T-helper 22 cell (primary cell): Measurements from ENCODE around the gene HECA.
"Not testable (repeated sequence)": the region's sequence is repeated elsewhere in the genome, so short reads cannot be mapped to it uniquely, and the experiment has no call there.

Experiments used
- DNase-seq: peaks from one replicate; pipeline ENCODE4 v3.0.0-alpha.2; 2020; ENCODE audit warnings: low read depth

HECA gene

DNA sequence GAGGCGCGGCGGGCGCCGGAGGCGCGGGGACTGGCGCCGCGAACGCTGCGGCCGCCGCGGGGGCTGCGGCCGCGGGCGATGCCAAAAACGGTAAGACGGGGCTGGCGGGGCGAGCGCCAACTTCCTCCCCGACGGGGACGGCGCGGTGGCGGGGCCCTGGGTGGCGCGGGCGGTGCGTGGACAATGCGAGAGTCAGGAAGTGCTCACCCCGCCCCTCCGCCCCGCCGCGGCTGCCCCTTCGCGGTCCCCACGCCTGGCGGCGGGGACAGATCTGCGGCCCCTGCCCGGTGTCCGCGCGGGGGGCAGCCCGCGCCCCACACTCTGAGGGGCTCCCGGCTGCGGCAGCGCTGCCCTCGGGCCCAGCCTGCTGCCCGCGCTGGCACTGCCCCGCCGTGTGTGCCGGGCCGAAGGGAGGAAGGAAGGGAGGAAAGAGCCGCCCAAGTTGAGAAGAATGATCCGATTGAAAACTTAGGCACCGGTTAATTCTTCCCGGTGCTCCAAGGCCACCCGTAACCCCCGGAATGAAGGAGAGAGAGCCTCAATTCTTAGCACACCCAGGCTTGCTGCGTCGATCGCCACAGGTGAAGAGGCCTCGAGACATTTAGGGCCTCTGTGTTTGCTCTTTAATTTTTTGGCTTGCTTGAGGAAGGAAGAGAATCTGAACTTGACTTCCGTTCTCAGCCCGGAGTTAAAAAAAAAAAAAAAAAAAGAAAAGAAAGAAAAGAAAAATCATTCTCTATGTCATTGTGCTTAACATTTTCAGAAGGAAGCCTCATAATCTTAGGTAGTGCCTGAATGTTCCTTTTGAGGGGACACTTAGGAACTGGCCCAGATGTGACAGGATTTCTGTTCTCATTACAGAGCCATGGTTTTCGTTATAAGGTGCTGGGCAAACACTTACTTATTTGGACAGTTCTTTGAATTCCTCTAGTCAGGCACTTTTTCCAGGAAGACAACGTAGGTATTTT lies 982 bp downstream of the HECA start:
- DNase-seq = peak; percentile 48

DNA sequence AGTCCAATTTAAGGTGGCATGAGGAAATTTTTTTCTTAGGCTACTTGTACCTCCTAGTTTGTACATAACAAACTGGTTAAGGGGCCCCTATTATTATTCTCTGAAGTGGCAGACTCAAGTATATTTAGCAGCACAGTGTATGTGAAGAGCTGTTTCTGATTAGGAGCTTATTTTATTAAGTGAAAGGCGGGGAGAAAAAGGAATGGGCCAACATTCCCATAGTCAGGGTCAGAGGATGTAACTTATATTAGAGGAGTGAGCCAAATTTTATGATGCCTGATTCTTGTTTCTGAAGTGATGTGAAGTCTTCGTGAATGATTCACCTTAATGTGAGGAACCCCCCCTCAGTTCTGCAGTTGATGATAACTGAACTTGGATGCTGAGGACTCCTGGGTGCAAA lies 2.8 kb downstream of the HECA start:
- no peak for DNase-seq

DNA sequence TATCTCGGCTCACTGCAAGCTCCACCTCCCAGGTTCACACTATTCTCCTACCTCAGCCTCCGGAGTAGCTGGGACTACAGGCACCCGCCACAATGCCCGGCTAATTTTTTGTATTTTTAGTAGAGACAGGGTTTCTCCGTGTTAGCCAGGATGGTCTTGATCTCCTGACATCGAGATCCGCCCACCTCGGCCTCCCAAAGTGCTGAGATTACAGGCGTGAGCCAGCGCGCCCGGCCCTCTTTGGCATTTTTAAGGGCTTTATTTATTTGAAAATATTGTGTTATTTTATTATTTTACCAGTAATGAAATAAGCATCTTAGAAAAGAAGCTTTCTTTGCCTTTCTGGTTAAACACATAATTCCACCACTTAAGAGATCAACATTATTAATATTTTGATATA lies 6.0 kb downstream of the HECA start:
- DNase-seq = not testable (repeated sequence)

DNA sequence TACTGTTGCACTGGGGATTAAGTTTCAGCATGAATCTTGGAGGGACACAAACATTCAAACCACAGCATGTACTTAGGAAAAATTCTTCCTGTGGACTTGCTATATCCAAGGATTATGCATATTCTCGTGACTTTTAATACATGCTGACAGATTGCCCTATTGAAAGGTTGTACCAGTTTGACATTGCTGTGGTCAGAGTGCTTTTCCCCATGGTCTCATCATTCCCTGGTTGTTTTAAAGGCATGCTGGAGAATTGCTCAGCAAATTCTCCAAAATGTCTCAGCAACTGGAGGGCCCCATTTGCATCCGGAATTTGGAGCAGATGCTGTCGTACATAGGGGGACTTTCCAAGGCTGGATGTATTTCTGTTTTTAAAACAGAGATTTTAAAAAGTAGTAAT lies 7.4 kb downstream of the HECA start:
- no peak for DNase-seq

DNA sequence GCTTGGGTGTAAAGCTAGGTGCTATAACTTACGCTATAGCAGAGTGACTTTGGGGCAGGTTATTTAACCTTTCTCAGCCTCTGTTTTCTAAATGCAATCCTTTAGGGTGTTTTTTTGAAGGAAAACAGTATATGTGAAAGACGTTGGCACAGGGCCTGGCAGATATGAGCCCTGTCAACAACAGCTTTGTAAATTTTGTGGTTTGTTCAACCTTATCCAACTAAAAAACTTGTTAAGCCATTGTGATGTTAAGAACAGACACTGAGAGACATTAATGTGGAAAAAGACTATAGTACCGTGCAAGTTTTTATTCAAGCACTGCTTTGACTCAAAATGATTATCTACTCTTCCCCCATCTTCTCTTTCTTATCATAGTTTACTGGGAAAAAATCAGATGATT lies 8.2 kb downstream of the HECA start:
- DNase-seq = no peak

DNA sequence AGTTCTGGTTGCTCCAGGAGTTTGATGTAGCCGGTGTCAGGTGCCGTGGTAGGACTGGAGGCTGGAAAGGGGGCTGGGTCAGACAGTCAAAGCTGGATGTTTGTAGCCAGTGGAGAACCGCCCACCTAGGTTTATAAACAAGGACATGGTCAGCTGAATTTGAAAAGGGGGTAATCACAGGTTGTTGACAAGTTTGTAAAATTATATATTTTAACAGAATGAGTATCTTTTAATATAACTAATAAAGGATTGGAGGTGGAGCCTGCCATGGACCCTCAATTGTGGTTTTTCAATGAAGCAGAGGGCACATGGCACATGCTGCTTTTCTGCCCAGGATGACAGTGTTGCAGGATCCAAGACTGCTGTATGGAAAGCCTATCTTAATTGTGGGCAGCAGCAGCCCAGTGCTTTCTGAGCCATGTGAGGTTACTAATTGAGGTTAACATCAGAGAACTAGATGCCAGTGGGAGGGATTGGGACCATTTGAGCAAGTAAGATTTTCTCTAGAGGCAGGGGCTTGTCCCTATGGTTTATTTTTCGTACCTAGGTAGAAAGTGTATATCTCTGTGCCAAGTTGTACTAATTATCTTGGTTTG lies 9.7 kb downstream of the HECA start:
- DNase-seq = no peak

DNA sequence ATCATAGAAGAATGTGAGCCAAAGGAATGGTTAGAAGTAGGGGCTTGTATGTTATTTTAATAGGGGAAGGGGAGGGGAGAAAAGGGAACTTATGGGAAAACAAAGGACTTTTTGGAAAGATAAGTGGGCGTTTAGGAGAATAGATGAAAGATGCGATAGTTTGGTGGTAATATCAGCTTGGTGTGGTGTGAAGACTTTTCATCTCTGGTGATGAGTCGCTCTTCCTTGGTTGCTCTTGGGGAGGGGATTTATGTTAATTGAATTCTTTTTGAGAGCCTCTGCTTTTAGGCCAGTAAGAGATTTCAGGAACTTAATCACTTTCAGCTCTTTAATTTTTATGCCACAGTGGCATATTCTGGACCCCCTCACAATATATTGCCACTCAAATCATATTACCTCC lies 10.8 kb downstream of the HECA start:
- DNase-seq = no peak

DNA sequence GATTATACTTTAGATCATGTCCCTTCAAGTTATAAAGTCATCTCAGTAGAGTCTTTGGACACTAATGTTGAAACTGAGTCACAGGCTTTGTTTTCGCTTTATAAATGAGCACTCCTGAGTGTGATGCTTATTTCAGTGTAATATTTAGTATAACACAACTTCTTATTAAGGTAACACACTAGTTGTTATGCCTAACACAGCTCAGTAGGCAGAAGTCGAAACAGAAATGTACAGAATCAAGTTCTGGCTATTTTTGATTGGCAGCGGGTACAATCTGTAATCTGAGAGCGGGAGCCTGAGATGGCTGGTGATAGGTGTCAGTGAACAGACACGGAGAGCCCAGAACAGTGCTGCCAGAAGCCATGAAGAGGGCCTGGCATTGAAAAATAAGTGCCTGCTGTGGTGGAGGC lies 11.4 kb downstream of the HECA start:
- no peak for DNase-seq

DNA sequence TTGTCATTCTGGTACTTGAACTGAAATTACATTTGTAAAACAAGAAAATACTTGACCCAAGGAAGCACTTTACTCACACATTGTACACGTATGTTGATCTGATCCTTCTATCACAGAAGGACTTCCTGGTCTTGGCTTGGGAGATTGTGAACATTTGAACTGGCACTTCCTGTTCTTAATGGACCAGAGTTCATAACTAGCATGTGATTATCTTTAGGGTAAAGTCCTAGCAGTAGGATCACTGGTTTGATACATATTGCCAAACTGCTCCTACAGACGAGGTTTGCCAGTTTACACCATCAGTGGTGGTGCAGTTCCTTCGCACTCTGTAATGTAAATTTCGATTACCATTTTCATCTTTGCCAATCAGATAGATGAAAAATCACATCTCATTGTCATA lies 12.7 kb downstream of the HECA start:
- DNase-seq = no peak

DNA sequence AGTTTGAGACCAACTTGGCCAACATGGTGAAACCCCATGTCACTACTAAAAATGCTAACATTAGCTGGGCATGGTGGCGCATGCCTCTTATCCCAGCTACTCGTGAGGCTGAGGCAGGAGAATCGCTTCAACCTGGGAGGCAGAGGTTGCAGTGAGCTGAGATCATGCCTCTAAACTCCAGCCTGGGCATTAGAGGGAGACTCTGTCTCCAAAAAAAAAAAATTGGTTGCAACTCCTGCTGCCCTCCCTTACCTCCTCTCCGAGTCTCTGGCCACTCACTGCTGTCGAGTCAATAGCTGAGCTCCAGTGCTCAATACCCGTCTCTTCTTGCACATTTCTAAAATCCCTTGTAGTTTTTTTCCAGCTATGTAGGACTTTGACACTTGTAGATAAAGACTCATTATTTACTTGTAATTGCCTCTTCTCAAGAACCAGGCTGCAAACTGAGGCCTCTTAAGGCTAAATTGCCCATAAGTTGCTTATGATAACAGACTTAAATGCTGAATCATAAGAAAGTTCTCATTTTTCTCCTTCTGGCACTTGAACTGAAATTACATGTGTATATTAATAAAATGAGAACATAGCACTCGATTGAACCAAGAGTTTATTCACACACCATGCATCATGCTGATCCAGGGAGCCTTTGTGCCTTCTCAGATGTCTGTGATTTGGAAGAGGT lies 13.8 kb downstream of the HECA start:
- no peak for DNase-seq

DNA sequence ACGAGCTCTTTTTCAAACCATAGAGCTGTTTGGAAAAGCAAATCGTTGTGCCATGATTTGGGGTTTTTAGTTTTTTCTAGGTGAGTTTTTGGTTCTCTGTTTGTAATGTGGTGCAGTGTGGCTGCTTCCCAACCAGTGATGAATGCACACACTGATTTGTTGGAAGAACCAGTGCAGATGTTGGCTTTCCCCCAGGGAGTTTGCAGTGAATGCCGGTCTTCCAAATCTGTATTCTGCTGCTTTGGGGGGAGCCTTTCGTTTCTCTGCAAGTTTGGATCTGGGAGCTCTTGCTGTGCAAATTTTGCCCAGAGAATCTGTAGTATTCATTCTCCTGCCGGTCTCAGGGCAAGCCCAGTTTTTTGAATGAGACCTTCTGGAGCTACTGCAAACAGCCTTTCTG lies 14.5 kb downstream of the HECA start:
- no peak for DNase-seq

DNA sequence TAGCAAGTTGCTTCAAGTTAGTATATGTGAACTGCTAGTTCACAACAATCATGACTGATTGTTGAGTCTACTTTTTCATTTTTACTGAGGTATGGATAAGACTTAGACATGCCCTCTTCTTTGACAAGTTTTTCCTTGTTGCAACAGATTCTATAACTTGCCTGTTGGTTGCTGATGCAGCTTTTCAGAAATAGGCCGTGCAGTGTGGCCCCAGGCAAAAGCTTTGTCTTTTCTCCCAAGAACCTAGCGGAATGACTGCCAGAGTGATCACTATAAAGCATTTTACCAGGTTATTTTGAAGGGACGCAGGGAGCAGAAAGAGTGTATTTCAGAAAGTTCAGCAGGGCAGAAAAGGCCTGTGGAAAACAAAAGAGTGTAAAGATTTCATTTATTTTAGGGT lies 16.0 kb downstream of the HECA start:
- no peak for DNase-seq

DNA sequence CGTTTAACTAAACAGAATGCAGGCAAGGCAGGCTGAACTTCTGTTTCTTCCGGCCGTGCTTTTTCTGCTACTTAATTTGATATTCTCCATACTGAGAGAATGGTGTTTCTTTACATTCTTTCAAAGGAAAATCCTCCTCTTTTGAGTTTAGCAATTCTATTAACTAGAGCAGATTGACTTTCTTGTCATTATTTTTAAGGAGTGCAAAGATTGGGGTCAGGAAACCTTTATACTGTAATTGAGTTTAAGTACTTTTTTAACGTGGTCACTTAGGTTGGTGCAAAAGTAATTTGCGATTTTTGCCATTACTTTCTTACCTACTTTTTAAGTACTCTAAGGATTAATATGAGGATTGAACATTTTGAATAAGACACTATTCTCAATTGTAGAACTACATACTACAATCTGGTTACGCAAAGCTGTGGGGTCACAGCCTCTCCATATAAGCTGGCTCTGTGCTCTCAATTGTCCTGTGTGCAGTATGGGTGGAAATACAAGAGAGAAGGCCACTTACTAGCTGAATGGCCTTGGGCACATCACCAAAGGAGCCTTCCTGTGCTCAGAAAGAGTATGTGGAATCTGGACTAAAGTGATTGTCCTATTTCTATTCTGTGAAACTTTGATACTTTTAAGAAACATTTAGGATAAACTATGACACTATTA lies 16.7 kb downstream of the HECA start:
- no peak for DNase-seq

DNA sequence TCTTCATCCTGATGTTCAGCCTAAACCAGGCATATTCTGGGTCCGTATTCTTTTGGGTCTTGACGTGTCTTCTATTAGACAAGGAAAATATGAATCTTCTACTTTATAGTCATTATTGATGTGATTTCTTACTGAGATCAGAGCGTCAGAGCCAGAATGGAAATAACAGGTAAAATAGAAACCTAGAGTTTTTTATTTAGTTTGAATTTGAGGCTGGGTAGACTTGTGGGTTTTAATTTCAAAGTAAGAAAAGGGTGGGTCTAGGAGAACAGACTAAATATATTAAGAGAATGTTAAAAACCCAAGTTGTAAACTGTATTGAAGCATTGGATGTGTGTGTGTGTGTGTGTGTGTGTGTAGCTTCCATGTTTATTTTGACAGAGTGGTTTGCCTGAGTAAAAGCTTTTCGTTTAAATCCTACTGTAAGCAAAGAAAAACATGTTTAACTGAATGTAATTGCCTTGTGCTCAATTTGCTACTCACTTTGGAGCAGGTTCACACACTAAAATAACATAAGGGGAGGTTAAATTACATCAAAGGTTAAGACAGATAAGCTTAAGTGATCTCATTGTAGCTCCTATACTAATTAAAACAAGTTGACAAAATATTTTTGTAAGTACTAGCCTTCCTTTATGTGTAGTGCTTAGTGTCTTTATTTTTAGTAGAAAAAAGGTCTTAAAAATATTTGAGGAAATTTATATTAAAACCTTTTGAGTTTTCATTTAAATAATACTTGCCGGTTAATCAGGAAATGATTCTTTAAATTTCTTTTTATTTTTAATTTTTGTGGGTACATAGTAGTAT lies 17.4 kb downstream of the HECA start:
- no peak for DNase-seq

DNA sequence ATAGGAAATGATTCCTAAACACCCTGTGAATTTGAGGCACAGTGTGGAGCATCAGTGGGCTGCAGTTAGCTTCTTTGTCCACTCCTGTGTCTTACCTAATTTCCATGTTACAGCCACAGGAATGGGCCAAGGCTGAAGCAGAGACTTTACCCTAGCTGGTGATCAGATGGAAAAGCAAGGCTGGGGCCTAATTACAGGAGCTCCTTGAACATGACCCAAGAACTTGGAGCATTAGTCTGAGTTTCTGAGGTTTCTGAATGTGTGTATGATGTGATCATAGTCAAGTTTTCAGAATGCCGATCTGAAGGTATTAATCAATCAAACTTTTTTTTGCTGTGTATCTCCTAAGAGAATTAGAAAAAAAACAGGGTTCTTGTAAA lies 18.0 kb downstream of the HECA start:
- no peak for DNase-seq

DNA sequence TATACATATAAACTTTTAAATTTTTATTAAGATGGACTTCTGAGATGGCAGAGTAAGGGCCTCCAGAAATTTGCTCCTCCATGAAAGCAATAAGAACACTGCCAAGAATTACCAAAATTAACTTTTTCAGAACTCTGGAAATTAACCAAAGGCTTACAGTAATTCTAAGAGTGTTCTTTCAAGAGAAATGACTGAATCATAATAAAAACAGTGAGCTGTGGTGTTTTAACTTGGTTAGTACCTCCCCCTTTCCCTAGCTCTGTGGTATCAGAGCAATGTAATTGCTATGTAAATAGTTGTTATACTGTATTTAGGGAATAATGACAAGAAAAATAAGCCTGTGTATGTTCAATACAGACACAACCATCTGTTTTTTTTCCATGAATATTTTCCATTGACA lies 19.0 kb downstream of the HECA start:
- no peak for DNase-seq

DNA sequence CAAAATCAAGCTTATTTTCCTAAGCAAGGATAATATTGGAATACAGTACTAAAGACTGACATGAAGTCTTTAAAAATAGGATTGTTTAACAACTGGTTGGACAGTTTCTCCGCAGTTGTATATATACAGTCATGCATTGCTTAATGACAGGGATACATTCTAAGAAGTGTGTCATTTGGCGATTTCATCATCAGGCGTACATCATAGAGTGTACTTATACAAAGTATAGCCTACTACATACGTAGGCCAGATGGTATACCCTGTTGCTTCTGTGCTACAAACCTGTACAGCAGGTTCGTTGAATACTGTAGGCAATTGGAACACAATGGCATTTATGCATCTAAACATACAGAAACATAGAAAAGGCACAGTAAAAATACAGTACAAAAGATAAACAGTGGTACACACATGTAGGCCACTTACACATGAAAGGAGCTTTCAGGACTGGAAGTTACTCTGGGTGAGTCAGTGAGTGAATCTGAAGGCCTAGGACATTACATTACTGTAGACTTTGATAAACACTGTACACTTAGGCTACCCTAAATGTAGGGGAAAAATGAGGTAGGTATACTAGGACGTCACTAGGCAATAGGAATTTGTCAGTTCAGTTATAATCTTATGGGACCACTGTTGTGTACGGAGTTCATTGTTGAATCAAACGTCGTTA lies 20.1 kb downstream of the HECA start:
- DNase-seq = no peak

DNA sequence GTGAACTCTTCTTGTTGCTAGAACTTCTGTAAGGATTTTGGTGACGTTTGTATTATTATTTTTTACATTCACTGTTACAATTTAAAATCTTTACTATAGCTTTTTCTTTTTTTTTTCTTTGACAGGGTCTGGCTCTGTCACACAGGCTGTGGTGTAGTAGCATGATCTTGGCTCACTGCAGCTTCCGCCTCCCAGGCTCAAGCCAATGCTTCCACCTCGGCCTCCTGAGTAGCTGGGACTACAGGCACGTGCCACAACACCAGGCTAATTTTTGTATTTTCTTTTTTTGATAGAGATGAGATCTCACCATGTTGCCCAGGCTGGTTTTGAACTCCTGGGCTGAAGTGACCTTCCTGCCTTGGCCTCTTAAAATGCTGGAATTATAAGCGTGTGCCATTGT lies 21.2 kb downstream of the HECA start:
- DNase-seq = no peak

DNA sequence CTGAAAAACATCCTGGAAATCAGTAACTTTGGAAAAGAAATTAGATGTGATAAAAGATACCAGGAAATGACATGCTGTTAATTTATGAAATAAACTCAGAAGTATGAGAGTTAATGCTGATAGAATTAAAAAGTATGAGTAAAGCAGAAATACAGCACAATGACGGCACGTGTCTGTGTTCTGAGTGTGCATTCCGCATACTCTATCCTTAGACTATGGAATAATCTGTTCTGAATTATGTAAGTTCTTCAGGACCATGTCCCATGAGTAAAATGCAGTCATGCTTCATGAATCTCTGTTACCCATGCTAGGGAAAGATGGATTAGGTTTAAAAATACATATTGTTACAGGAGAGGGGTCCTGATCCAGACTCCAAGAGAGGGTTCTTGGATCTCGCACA lies 21.7 kb downstream of the HECA start:
- DNase-seq = no peak

DNA sequence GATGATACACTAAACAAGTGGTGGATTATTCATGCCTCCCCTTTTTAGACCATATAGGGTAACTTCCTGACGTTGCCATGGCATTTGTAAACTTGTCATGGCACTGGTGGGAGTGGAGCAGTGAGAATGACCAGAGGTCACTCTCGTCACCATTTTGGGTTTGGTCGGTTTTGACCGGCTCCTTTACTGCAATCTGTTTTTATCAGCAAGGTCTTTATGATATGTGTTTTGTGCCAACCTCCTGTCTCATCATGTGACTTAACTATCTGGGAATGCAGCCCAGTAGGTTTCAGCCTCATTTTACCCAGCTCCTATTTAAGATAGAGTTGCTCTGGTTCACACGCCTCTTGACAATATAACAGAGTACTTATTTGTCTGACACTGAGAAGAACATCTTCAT lies 22.2 kb downstream of the HECA start:
- not testable (repeated sequence) for DNase-seq

DNA sequence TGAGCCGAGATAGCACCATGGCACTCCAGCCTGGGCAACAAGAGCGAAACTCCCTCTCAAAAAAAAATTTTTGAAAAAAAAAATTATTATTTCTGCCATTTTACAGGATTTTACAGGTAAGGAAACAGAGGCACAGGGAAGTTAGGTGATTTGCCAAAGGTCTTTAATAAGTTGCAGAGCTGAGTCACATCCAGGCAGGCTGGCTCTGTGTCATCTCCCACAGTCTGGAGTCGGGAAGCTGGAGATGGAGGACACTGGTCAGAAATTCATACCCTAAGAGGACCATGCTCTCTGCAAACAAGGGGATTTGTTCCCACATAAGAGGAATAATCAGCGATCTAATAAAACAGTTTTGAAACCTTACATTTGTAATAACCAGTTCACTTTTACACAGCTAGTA lies 24.1 kb downstream of the HECA start:
- DNase-seq = no peak
